Cardiac fibroblast (primary cell): ENCODE measurements around the gene PAQR3.
A peak's percentile ranks its signal among the peaks of the same experiment; 100 is the strongest.

Experiments
- DNase-seq, 2 donors: peaks; one replicate each; pipeline versions ENCODE4 v3.0.0 to v3.0.0-alpha.2; 2010; ENCODE audit warnings: low read depth in 2 of 2
- H3K4me3 ChIP-seq, 2 donors: replicated peaks in 1 of 2; 1 replicate in 1 of 2; 2 replicates in 1 of 2; pipeline ENCODE4 v1.5.1; 2011; ENCODE audit warnings: low read depth in 2 of 2, low read length in 2 of 2, mild to moderate bottlenecking in 2 of 2, moderate library complexity in 1 of 2
- TF ChIP-seq, protein P1 (sequence below): IDR thresholded peaks from one replicate; pipeline ENCODE4 v1.5.1; 2011; ENCODE audit warnings: low read depth, mild to moderate bottlenecking, low read length, inconsistent platforms

PAQR3 gene

DNA sequence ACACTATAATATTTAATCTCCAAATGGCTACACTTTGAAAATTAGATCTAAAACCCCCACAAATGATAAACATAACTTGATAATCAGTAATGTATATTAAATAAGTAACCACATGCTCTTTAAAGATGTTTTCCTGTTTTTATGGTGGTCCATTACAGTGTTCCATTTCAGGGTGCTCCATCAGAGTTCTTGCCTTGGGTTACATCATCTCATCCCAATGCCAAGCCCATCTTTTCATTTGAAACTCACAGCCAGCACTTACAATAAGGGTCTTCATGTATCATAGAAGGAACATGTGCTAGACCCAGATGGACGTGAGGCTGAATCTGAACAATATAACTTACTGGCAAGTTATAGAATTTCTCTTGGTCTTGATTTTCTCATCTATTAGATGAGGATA is 10.5 kb upstream of the PAQR3 start:
- TF ChIP-seq, protein P1, sequence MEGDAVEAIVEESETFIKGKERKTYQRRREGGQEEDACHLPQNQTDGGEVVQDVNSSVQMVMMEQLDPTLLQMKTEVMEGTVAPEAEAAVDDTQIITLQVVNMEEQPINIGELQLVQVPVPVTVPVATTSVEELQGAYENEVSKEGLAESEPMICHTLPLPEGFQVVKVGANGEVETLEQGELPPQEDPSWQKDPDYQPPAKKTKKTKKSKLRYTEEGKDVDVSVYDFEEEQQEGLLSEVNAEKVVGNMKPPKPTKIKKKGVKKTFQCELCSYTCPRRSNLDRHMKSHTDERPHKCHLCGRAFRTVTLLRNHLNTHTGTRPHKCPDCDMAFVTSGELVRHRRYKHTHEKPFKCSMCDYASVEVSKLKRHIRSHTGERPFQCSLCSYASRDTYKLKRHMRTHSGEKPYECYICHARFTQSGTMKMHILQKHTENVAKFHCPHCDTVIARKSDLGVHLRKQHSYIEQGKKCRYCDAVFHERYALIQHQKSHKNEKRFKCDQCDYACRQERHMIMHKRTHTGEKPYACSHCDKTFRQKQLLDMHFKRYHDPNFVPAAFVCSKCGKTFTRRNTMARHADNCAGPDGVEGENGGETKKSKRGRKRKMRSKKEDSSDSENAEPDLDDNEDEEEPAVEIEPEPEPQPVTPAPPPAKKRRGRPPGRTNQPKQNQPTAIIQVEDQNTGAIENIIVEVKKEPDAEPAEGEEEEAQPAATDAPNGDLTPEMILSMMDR, result no peak
- DNase-seq, result no peak

GRCh38 chr4:78945651-78946179 is 6.5 kb upstream of the PAQR3 start:
- TF ChIP-seq, protein P1, result no peak

More for the DNA sequence above, 10.5 kb upstream of the PAQR3 start:
- no peak overlapping the region for H3K4me3 ChIP-seq

GRCh38 chr4:78944381-78944780 is 5.1 kb upstream of the PAQR3 start:
- DNase-seq, result no peak
- H3K4me3 ChIP-seq, result no peak overlapping the region
- TF ChIP-seq, protein P1, result no peak

More at GRCh38 chr4:78945651-78946179, 6.5 kb upstream of the PAQR3 start:
- no peak overlapping the region for H3K4me3 ChIP-seq
- no peak for DNase-seq

DNA sequence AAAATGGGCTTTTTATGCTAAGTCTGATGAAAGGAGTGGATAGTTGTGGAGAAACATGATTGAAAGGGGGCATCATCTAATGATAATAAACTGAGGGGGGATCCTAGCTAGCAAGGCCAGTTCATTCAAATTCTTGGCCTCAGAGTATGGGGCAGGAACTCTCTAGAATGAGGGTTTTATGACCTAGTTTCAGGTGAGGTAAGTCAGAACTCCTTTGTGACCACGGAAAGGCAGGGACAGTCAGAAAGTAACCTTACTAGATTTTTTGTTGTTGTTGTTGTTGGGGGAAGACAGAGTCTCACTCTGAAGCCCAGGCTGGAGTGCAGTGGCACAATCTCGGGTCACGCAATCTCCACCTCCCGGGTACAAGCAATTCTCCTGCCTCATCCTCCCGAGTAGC is 1.5 kb upstream of the PAQR3 start:
- no peak for DNase-seq
- TF ChIP-seq, protein P1, result no peak
- no peak overlapping the region for H3K4me3 ChIP-seq

- DNase-seq, result no peak
- H3K4me3 ChIP-seq, result peak overlapping the region; percentile 43 to 89
- TF ChIP-seq, protein P1, result no peak
These were observed 400 bp upstream of the PAQR3 start for GRCh38 chr4:78939667-78940008.

DNA sequence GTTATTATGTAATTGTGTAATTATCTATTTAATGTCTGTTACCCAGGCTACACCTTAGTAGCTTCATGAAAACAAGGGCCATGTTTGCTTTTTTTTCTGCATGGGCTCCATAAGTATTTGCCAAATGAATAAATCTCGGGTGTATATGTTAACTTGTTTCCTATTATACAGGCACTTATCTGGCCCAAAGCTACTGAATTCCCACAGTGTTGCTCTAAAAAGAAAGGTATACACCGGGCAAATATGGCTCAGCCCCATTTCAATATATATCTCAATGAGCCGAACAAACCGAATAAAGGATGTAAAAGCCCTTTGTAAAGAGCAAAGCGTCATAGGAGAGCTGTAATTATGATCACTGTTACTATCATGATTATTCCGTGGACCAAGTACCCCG is 767 bp downstream of the PAQR3 start:
- TF ChIP-seq, protein P1, result no peak
- DNase-seq, result peak in 1 of 2 donors; percentile 8
- peak overlapping the region; percentile 83 to 89 for H3K4me3 ChIP-seq

DNA sequence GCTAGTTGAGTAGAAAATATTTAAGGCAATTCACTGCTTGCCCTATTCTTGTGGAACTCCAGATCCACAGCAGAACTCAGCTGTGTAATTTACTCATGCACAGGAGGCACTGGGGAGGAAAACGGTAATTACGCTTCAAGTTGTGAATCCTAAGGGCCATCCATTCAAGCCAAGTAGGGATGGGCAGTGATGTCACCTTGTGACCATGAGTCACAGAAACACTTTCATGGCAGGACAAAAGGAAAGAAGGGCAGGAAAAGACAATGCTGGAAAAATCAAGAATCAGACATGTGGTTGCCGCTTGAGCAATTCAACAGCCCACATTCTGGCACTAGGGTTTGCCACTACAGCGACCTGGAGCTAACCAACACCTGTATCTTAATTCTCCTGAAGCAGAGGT is 1.4 kb downstream of the PAQR3 start:
- H3K4me3 ChIP-seq, result no peak overlapping the region
- TF ChIP-seq, protein P1, result no peak
- peak in 1 of 2 donors; percentile 54 for DNase-seq
